Measurements from ENCODE around the gene GLIS2. TPM values are rescaled to one million over a fixed set of nuclear protein-coding genes. Genes with fewer than 3 reads are reported as not detected.

Gene GLIS2
- total and polyA plus RNA-seq, 4 donors: 12.3 to 72.6 (median 29.3) TPM

DNA sequence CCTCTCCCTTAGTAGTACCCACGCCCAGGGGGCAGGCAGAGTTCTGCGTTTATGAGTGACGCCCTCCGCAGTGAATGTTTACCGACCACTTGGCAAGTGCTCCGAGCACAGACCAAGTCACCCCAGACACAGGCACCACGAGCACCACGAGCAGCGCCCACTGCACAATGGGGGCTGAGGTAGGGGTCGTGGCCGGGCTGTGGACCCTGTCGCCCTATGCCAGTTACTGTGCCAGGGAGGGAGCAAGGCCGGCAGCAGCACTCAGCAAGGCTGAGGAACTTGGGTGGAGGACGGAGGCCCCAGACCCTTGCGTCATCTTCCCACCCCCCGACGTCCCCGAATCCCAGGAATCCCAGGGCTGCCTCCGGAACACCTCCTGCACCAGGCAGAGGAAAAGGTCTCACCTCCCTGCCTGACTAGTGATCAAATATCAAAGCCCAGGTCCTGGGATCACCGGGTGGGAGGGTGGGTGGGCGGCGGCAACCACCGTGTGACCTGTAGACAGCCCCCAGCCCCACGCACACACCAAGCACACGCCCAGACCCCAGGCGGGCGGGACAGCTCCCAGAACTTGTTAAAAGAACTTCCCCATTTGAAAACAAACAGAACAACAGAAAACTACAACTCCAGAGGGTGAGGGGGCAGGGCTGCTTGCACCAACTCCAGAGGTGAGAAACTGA, 61.2 kb downstream of the GLIS2 start:
- intact Hi-C loops (cut with DNase I): no loop called here
- 9 to 11% methylated on average over 26 to 27 of the region's 27 CpGs for WGBS, 2 donors
- DNase-seq (no peak), ATAC-seq (ENCODE audit: low FRiP score) (no peak)
- Histone ChIP-seq H3K4me1 (ENCODE audit: control insufficient read depth in 1 of 2, insufficient read depth in 2 of 2, low read length in 2 of 2) (no peaks in the 10 kb centered on the region), H3K27me3 (ENCODE audit: control insufficient read depth in 1 of 2, insufficient read depth in 2 of 2, low read length in 1 of 2) (no peaks in the 10 kb centered on the region), H3K36me3 (ENCODE audit: control insufficient read depth in 1 of 2, insufficient read depth in 2 of 2, low read length in 1 of 2) (peaks cover 0 to 5% of the 10 kb centered on the region in 2 donors), H3K4me3 (ENCODE audit: low read length in 2 of 2) (no peak overlapping the region), H3K9me3 (ENCODE audit: control insufficient read depth, low read length) (no peaks in the 10 kb centered on the region), H3K27ac (ENCODE audit: low read depth in 1 of 2, low read length in 2 of 2) (peak overlapping the region; percentile 33 to 91)

DNA sequence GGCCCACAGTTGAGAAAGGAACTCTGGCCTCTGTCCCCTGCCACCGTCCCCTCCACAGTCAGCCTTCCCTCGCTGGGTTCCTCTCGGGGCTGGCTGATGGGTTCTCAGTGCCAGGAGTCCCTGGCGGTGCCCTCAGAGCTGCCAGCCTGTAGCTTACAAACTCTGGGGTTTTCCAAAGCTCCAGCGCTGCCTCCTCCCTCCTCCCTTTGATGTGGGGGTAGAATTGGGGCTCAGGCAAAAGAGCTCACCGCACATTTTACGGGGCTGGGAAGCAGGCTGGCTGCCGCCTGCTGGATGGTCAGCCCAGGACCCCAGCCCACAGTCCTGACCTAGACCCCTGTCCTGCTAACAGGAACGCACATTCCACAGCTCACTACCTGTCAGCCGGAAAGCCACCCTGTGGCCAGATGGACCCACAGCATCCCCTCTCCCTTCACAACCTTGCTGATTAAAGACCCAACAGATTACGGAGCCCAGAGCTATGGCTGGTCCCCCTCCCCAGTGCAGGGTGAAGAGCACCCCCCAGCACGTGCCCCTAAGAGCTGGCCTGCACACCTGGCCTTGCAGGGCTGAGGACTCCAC, 61.8 kb downstream of the GLIS2 start:
- Histone ChIP-seq H3K4me1 (ENCODE audit: control insufficient read depth in 1 of 2, insufficient read depth in 2 of 2, low read length in 2 of 2) (no peaks in the 10 kb centered on the region), H3K27me3 (ENCODE audit: control insufficient read depth in 1 of 2, insufficient read depth in 2 of 2, low read length in 1 of 2) (no peaks in the 10 kb centered on the region), H3K36me3 (ENCODE audit: control insufficient read depth in 1 of 2, insufficient read depth in 2 of 2, low read length in 1 of 2) (peaks cover 0 to 11% of the 10 kb centered on the region in 2 donors), H3K27ac (ENCODE audit: low read depth in 1 of 2, low read length in 2 of 2) (peak overlapping the region; percentile 33 to 91), H3K9me3 (ENCODE audit: control insufficient read depth, low read length) (no peaks in the 10 kb centered on the region), H3K4me3 (ENCODE audit: low read length in 2 of 2) (no peak overlapping the region)
- intact Hi-C loops (cut with DNase I): no loop called here
- ATAC-seq (ENCODE audit: low FRiP score): no peak
- DNase-seq: no peak
- 12 to 14% methylated on average over 12 of the region's 12 CpGs for WGBS, 2 donors

DNA sequence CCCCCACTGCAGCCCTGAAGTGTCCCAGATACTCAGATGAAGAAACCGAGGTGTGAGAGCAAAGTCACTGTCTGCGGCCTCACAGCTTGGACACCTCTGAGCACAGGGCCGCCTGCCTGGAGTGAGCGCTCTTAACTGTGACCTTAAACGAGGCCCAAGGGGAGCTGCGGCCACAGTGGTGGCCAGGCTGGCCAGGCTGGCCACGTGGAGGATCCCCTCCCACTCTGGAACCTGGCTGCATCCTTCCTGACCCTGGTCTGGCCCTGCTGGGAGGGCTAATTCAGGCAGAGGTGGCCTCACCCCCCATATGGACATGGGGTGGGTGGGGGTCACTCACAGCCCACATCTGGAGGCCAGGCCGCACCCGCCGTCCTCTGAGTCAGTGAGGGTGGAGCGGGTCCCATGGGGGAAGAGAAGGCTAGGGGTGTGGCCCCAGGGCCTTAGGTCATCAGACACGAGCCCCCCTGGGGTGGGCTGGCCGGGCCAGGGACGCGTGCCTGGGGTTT, 62.3 kb downstream of the GLIS2 start:
- intact Hi-C loops (cut with DNase I): no loop called here
- no peak overlapping the region for H3K4me3 ChIP-seq (ENCODE audit: low read length in 2 of 2)

GRCh38 chr16:4378999-4379690, 63.3 kb downstream of the GLIS2 start:
- H3K36me3 ChIP-seq (ENCODE audit: control insufficient read depth in 1 of 2, insufficient read depth in 2 of 2, low read length in 1 of 2): peaks cover 0 to 13% of the 10 kb centered on the region in 2 donors
- DNase-seq: peak in 1 of 2 donors; percentile 48
- no peak overlapping the region for H3K4me3 ChIP-seq (ENCODE audit: low read length in 2 of 2)
- H3K27ac ChIP-seq (ENCODE audit: low read depth in 1 of 2, low read length in 2 of 2): peak overlapping the region; percentile 57 to 91
- intact Hi-C loops (cut with DNase I): no loop called here
- WGBS, 2 donors: 73 to 76% methylated on average over 21 of the region's 21 CpGs
- no peak for ATAC-seq (ENCODE audit: low FRiP score)
- H3K4me1 ChIP-seq (ENCODE audit: control insufficient read depth in 1 of 2, insufficient read depth in 2 of 2, low read length in 2 of 2): no peaks in the 10 kb centered on the region
- no peaks in the 10 kb centered on the region for H3K9me3 ChIP-seq (ENCODE audit: control insufficient read depth, low read length)
- no peaks in the 10 kb centered on the region for H3K27me3 ChIP-seq (ENCODE audit: control insufficient read depth in 1 of 2, insufficient read depth in 2 of 2, low read length in 1 of 2)

More for the DNA sequence above, 62.3 kb downstream of the GLIS2 start:
- DNase-seq: peak; percentile 76 to 91
- Histone ChIP-seq H3K27me3 (ENCODE audit: control insufficient read depth in 1 of 2, insufficient read depth in 2 of 2, low read length in 1 of 2) (no peaks in the 10 kb centered on the region), H3K27ac (ENCODE audit: low read depth in 1 of 2, low read length in 2 of 2) (peak overlapping the region; percentile 33 to 91), H3K36me3 (ENCODE audit: control insufficient read depth in 1 of 2, insufficient read depth in 2 of 2, low read length in 1 of 2) (peaks cover 0 to 13% of the 10 kb centered on the region in 2 donors), H3K4me1 (ENCODE audit: control insufficient read depth in 1 of 2, insufficient read depth in 2 of 2, low read length in 2 of 2) (no peaks in the 10 kb centered on the region), H3K9me3 (ENCODE audit: control insufficient read depth, low read length) (no peaks in the 10 kb centered on the region)
- 17 to 21% methylated on average over 15 of the region's 15 CpGs for WGBS, 2 donors
- ATAC-seq (ENCODE audit: low FRiP score): no peak

GRCh38 chr16:4380119-4381063, 64.5 kb downstream of the GLIS2 start:
- H3K36me3 ChIP-seq (ENCODE audit: control insufficient read depth in 1 of 2, insufficient read depth in 2 of 2, low read length in 1 of 2): peaks cover 0 to 13% of the 10 kb centered on the region in 2 donors

DNA sequence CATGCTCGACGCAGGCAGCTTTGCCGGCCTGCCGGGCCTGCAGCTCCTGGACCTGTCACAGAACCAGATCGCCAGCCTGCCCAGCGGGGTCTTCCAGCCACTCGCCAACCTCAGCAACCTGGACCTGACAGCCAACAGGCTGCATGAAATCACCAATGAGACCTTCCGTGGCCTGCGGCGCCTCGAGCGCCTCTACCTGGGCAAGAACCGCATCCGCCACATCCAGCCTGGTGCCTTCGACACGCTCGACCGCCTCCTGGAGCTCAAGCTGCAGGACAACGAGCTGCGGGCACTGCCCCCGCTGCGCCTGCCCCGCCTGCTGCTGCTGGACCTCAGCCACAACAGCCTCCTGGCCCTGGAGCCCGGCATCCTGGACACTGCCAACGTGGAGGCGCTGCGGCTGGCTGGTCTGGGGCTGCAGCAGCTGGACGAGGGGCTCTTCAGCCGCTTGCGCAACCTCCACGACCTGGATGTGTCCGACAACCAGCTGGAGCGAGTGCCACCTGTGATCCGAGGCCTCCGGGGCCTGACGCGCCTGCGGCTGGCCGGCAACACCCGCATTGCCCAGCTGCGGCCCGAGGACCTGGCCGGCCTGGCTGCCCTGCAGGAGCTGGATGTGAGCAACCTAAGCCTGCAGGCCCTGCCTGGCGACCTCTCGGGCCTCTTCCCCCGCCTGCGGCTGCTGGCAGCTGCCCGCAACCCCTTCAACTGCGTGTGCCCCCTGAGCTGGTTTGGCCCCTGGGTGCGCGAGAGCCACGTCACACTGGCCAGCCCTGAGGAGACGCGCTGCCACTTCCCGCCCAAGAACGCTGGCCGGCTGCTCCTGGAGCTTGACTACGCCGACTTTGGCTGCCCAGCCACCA, 65.4 kb downstream of the GLIS2 start:
- DNase-seq (peak; percentile 67 to 89), ATAC-seq (ENCODE audit: low FRiP score) (no peak)
- Histone ChIP-seq H3K27ac (ENCODE audit: low read depth in 1 of 2, low read length in 2 of 2) (peak overlapping the region in 1 of 2 donors; percentile 60), H3K4me1 (ENCODE audit: control insufficient read depth in 1 of 2, insufficient read depth in 2 of 2, low read length in 2 of 2) (no peaks in the 10 kb centered on the region), H3K27me3 (ENCODE audit: control insufficient read depth in 1 of 2, insufficient read depth in 2 of 2, low read length in 1 of 2) (no peaks in the 10 kb centered on the region), H3K4me3 (ENCODE audit: low read length in 2 of 2) (no peak overlapping the region), H3K36me3 (ENCODE audit: control insufficient read depth in 1 of 2, insufficient read depth in 2 of 2, low read length in 1 of 2) (peaks cover 0 to 13% of the 10 kb centered on the region in 2 donors), H3K9me3 (ENCODE audit: control insufficient read depth, low read length) (no peaks in the 10 kb centered on the region)
- intact Hi-C loops (cut with DNase I): no loop called here
- 34% methylated on average over 59 of the region's 59 CpGs for WGBS, 2 donors

More at GRCh38 chr16:4380119-4381063, 64.5 kb downstream of the GLIS2 start:
- H3K4me1 ChIP-seq (ENCODE audit: control insufficient read depth in 1 of 2, insufficient read depth in 2 of 2, low read length in 2 of 2): no peaks in the 10 kb centered on the region
- no peak overlapping the region for H3K4me3 ChIP-seq (ENCODE audit: low read length in 2 of 2)
- intact Hi-C loops (cut with DNase I): no loop called here
- peak; percentile 75 to 87 for DNase-seq
- H3K9me3 ChIP-seq (ENCODE audit: control insufficient read depth, low read length): no peaks in the 10 kb centered on the region
- 20 to 21% methylated on average over 26 of the region's 26 CpGs for WGBS, 2 donors
- H3K27ac ChIP-seq (ENCODE audit: low read depth in 1 of 2, low read length in 2 of 2): peak overlapping the region; percentile 50 to 60
- ATAC-seq (ENCODE audit: low FRiP score): peak; percentile 4
- no peaks in the 10 kb centered on the region for H3K27me3 ChIP-seq (ENCODE audit: control insufficient read depth in 1 of 2, insufficient read depth in 2 of 2, low read length in 1 of 2)

DNA sequence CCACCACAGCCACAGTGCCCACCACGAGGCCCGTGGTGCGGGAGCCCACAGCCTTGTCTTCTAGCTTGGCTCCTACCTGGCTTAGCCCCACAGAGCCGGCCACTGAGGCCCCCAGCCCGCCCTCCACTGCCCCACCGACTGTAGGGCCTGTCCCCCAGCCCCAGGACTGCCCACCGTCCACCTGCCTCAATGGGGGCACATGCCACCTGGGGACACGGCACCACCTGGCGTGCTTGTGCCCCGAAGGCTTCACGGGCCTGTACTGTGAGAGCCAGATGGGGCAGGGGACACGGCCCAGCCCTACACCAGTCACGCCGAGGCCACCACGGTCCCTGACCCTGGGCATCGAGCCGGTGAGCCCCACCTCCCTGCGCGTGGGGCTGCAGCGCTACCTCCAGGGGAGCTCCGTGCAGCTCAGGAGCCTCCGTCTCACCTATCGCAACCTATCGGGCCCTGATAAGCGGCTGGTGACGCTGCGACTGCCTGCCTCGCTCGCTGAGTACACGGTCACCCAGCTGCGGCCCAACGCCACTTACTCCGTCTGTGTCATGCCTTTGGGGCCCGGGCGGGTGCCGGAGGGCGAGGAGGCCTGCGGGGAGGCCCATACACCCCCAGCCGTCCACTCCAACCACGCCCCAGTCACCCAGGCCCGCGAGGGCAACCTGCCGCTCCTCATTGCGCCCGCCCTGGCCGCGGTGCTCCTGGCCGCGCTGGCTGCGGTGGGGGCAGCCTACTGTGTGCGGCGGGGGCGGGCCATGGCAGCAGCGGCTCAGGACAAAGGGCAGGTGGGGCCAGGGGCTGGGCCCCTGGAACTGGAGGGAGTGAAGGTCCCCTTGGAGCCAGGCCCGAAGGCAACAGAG, 66.3 kb downstream of the GLIS2 start:
- no peak for ATAC-seq (ENCODE audit: low FRiP score)
- Histone ChIP-seq H3K27me3 (ENCODE audit: control insufficient read depth in 1 of 2, insufficient read depth in 2 of 2, low read length in 1 of 2) (no peaks in the 10 kb centered on the region), H3K36me3 (ENCODE audit: control insufficient read depth in 1 of 2, insufficient read depth in 2 of 2, low read length in 1 of 2) (peaks cover 0 to 13% of the 10 kb centered on the region in 2 donors), H3K4me1 (ENCODE audit: control insufficient read depth in 1 of 2, insufficient read depth in 2 of 2, low read length in 2 of 2) (peaks cover 0 to 3% of the 10 kb centered on the region in 2 donors), H3K4me3 (ENCODE audit: low read length in 2 of 2) (no peak overlapping the region), H3K9me3 (ENCODE audit: control insufficient read depth, low read length) (no peaks in the 10 kb centered on the region), H3K27ac (ENCODE audit: low read depth in 1 of 2, low read length in 2 of 2) (peak overlapping the region in 1 of 2 donors; percentile 12)
- 86 to 88% methylated on average over 54 to 55 of the region's 55 CpGs for WGBS, 2 donors
- DNase-seq: peak in 1 of 2 donors; percentile 50
- intact Hi-C loops (cut with DNase I): no loop called here

Data from aorta (tissue), 5 donors.